OCI-LY1 (cell line): ENCODE data around the gene GOLGA6C.
A peak's percentile ranks its signal among the peaks of the same experiment; 100 is the strongest.
"Not testable (repeated sequence)": the region's sequence is repeated elsewhere in the genome, so short reads cannot be mapped to it uniquely, and the experiment has no call there.

ENCODE experiments used
- H2AFZ ChIP-seq: fragments of 200-600 bp; sonication (generic), shearing (Covaris generic); 2 replicates; pipeline ENCODE4 v1.6.0; 2014; ENCODE audit warnings: antibody characterized with exemption, mild to moderate bottlenecking, low read length
- H3F3A ChIP-seq: fragments of 200-600 bp; sonication (generic), shearing (Covaris generic); 2 replicates; pipeline ENCODE4 v1.6.0; 2014; ENCODE audit warnings: mild to moderate bottlenecking, antibody characterized with exemption, low read length, moderate library complexity; ENCODE audit not compliant: insufficient read depth
- H3K27ac ChIP-seq: fragments of 200-600 bp; sonication (generic); 2 replicates; pipeline ENCODE4 v1.5.1; 2014; ENCODE audit warnings: low read length, mixed run types, mild to moderate bottlenecking, low read depth; ENCODE audit not compliant: poor library complexity, severe bottlenecking
- H3K27me3 ChIP-seq: fragments of 200-600 bp; sonication (generic); 2 replicates; pipeline ENCODE4 v1.6.0; 2014; ENCODE audit warnings: antibody characterized with exemption, mild to moderate bottlenecking, low read length, moderate library complexity; ENCODE audit not compliant: insufficient read depth
- H3K36me3 ChIP-seq: fragments of 200-600 bp; sonication (generic); 2 replicates; pipeline ENCODE4 v1.6.1; 2014; ENCODE audit warnings: mild to moderate bottlenecking, antibody characterized with exemption, low read length, moderate library complexity, mixed read lengths; ENCODE audit not compliant: insufficient read depth
- H3K4me1 ChIP-seq: fragments of 200-600 bp; sonication (generic); 2 replicates; pipeline ENCODE4 v1.5.1; 2014; ENCODE audit warnings: mild to moderate bottlenecking, low read length, moderate library complexity; ENCODE audit not compliant: insufficient read depth, severe bottlenecking
- H3K4me2 ChIP-seq: fragments of 200-600 bp; sonication (generic), shearing (Covaris generic); 2 replicates; pipeline ENCODE4 v1.6.1; 2014; ENCODE audit warnings: low read length
- H3K4me3 ChIP-seq: fragments of 200-600 bp; sonication (generic); 2 replicates; pipeline ENCODE4 v1.5.1; 2014; ENCODE audit warnings: low read length, low read depth, mild to moderate bottlenecking, mixed read lengths; ENCODE audit not compliant: poor library complexity, severe bottlenecking
- H3K79me2 ChIP-seq: fragments of 200-600 bp; shearing (Covaris generic); 2 replicates; pipeline ENCODE4 v1.6.1; 2016; ENCODE audit warnings: mixed run types, low read length, mixed read lengths; ENCODE audit not compliant: insufficient read depth
- H3K9ac ChIP-seq: fragments of 200-600 bp; sonication (generic), shearing (Covaris generic); 2 replicates; pipeline ENCODE4 v1.6.1; 2014; ENCODE audit warnings: mild to moderate bottlenecking, low read length, mixed read lengths
- H3K9me2 ChIP-seq: fragments of 200-600 bp; sonication (generic), shearing (Covaris generic); 2 replicates; pipeline ENCODE4 v1.6.1; 2014; ENCODE audit warnings: low read depth, mild to moderate bottlenecking, low read length, mixed read lengths
- H3K9me3 ChIP-seq: fragments of 200-600 bp; shearing (Covaris generic); 2 replicates; pipeline ENCODE4 v1.6.1; 2014; ENCODE audit warnings: low read length, mixed read lengths
- H4K20me1 ChIP-seq: fragments of 200-600 bp; sonication (generic), shearing (Covaris generic); 2 replicates; pipeline ENCODE4 v1.6.0; 2016; ENCODE audit warnings: mild to moderate bottlenecking, low read length; ENCODE audit not compliant: insufficient read depth
- CTCF ChIP-seq: fragments of 200-600 bp; sonication (generic), shearing (Covaris generic); IDR thresholded peaks from 2 replicates; pipeline ENCODE4 v1.5.1; 2017; ENCODE audit warnings: mild to moderate bottlenecking, antibody characterized with exemption, low read length, moderate library complexity, mixed read lengths

The GOLGA6C gene

GRCh38 chr15:75274509-75275107 lies 16.5 kb downstream of the GOLGA6C start:
- H3K9me3 ChIP-seq, H3K9me2 ChIP-seq: not testable (repeated sequence)

GRCh38 chr15:75275617-75276016 lies 17.5 kb downstream of the GOLGA6C start:
- not testable (repeated sequence) for H3K9ac ChIP-seq, H4K20me1 ChIP-seq, H3K4me2 ChIP-seq, H3K9me3 ChIP-seq, H3F3A ChIP-seq, H3K27ac ChIP-seq, H3K27me3 ChIP-seq, H3K9me2 ChIP-seq, H3K4me3 ChIP-seq, H2AFZ ChIP-seq, H3K4me1 ChIP-seq, H3K36me3 ChIP-seq, H3K79me2 ChIP-seq

More at GRCh38 chr15:75274509-75275107, 16.5 kb downstream of the GOLGA6C start:
- not testable (repeated sequence) for H3K27me3 ChIP-seq, H3K4me1 ChIP-seq, H3K9ac ChIP-seq, H3K4me3 ChIP-seq, H3K36me3 ChIP-seq, H3K4me2 ChIP-seq, H3F3A ChIP-seq, H3K27ac ChIP-seq, H4K20me1 ChIP-seq, H3K79me2 ChIP-seq, H2AFZ ChIP-seq
- TF ChIP-seq CTCF = peak; percentile 43

- not testable (repeated sequence) for H3K9ac ChIP-seq, H3K36me3 ChIP-seq, H3K4me1 ChIP-seq, H4K20me1 ChIP-seq, H2AFZ ChIP-seq, H3K79me2 ChIP-seq, H3F3A ChIP-seq, H3K27me3 ChIP-seq, H3K4me3 ChIP-seq, H3K4me2 ChIP-seq, H3K27ac ChIP-seq, H3K9me3 ChIP-seq, H3K9me2 ChIP-seq
Observed at GRCh38 chr15:75278497-75278896, 20.4 kb downstream of the GOLGA6C start.

GRCh38 chr15:75282572-75282971 lies 24.4 kb downstream of the GOLGA6C start, which contains the start of gene GOLGA6D:
GOLGA6D (plus strand) TSS chr15:75282835; CDS start chr15:75282876, 41 bp downstream.
- H3K79me2 ChIP-seq = not testable (repeated sequence)

GRCh38 chr15:75284152-75284551 lies 26.0 kb downstream of the GOLGA6C start:
- H3K27ac ChIP-seq, H3K9me3 ChIP-seq, H2AFZ ChIP-seq, H3K4me3 ChIP-seq, H3K9me2 ChIP-seq, H3K4me1 ChIP-seq, H3F3A ChIP-seq, H4K20me1 ChIP-seq, H3K79me2 ChIP-seq, H3K36me3 ChIP-seq, H3K9ac ChIP-seq, H3K4me2 ChIP-seq, H3K27me3 ChIP-seq: not testable (repeated sequence)

More at GRCh38 chr15:75282572-75282971, 24.4 kb downstream of the GOLGA6C start, which contains the start of gene GOLGA6D:
- not testable (repeated sequence) for H3K9ac ChIP-seq, H4K20me1 ChIP-seq, H3K4me1 ChIP-seq, H3K27ac ChIP-seq, H3F3A ChIP-seq, H3K27me3 ChIP-seq, H3K36me3 ChIP-seq, H3K4me2 ChIP-seq, H3K9me3 ChIP-seq, H3K9me2 ChIP-seq, H3K4me3 ChIP-seq, H2AFZ ChIP-seq

- not testable (repeated sequence) for H3K9ac ChIP-seq, H3K4me3 ChIP-seq, H3K4me2 ChIP-seq, H4K20me1 ChIP-seq, H3K27me3 ChIP-seq, H3K36me3 ChIP-seq, H2AFZ ChIP-seq, H3K9me3 ChIP-seq, H3F3A ChIP-seq, H3K27ac ChIP-seq, H3K79me2 ChIP-seq, H3K9me2 ChIP-seq, H3K4me1 ChIP-seq
Observed at GRCh38 chr15:75293660-75294059, 35.5 kb downstream of the GOLGA6C start.

GRCh38 chr15:75298541-75299310 lies 40.6 kb downstream of the GOLGA6C start:
- H3K4me1 ChIP-seq, H3K9me2 ChIP-seq, H3K9me3 ChIP-seq, H3K4me3 ChIP-seq, H3K79me2 ChIP-seq, H3K36me3 ChIP-seq, H4K20me1 ChIP-seq, H3K4me2 ChIP-seq, H2AFZ ChIP-seq, H3K27ac ChIP-seq, H3K9ac ChIP-seq, H3F3A ChIP-seq, H3K27me3 ChIP-seq: not testable (repeated sequence)
